Neuronal stem cell (in vitro differentiated cells): ENCODE data around the gene CEP55.

Source experiments
- DNase-seq: peaks from one replicate; pipeline ENCODE4 v3.0.0-alpha.2; 2013; ENCODE audit warnings: low spot score
- H2AFZ ChIP-seq: one replicate; pipeline ENCODE4 v1.6.1; 2013; ENCODE audit warnings: mild to moderate bottlenecking, low read length, inconsistent platforms
- H2AK5ac ChIP-seq: 2 replicates; pipeline ENCODE4 v1.6.1; 2013; ENCODE audit warnings: low read depth, mild to moderate bottlenecking, inconsistent platforms, low read length, moderate library complexity, mixed read lengths
- H2BK120ac ChIP-seq: 2 replicates; pipeline ENCODE4 v1.6.1; 2013; ENCODE audit warnings: low read depth, mild to moderate bottlenecking, inconsistent platforms, low read length, moderate library complexity, mixed read lengths
- H2BK12ac ChIP-seq: one replicate; pipeline ENCODE4 v1.6.1; 2013; ENCODE audit warnings: low read length, inconsistent platforms
- H2BK15ac ChIP-seq: 2 replicates; pipeline ENCODE4 v1.6.1; 2013; ENCODE audit warnings: mild to moderate bottlenecking, low read length, inconsistent platforms, mixed read lengths
- H2BK5ac ChIP-seq: one replicate; pipeline ENCODE4 v1.6.1; 2013; ENCODE audit warnings: inconsistent platforms, mild to moderate bottlenecking, low read length, moderate library complexity
- H3K14ac ChIP-seq: one replicate; pipeline ENCODE4 v1.6.1; 2013; ENCODE audit warnings: low read length, inconsistent platforms
- H3K18ac ChIP-seq: 2 replicates; pipeline ENCODE4 v1.6.1; 2013; ENCODE audit warnings: low read length, inconsistent platforms
- H3K23ac ChIP-seq: 2 replicates; pipeline ENCODE4 v1.6.1; 2013; ENCODE audit warnings: low read depth, mild to moderate bottlenecking, mixed read lengths, low read length, inconsistent platforms; ENCODE audit not compliant: poor library complexity
- H3K27ac ChIP-seq: replicated peaks from 3 replicates; pipeline ENCODE4 v1.5.1; 2013; ENCODE audit warnings: low read length, inconsistent platforms
- H3K27me3 ChIP-seq, 3 experiments: 2 replicates each; pipeline ENCODE4 v1.6.1; 2013; ENCODE audit warnings: low read length in 3 of 3, mild to moderate bottlenecking in 2 of 3, inconsistent platforms in 1 of 3, low read depth in 1 of 3, mixed read lengths in 1 of 3, moderate library complexity in 1 of 3; ENCODE audit not compliant: control insufficient read depth in 3 of 3, insufficient read depth in 3 of 3
- H3K36me3 ChIP-seq, 2 donors: replicated peaks in 1 of 2; 2 replicates each; pipeline ENCODE4 v1.6.1; 2013; ENCODE audit warnings: low read length in 2 of 2; ENCODE audit not compliant: control insufficient read depth in 2 of 2, insufficient read depth in 2 of 2
- H3K4ac ChIP-seq: 2 replicates; pipeline ENCODE4 v1.6.1; 2013; ENCODE audit warnings: inconsistent platforms, mild to moderate bottlenecking, low read length, moderate library complexity
- H3K4me1 ChIP-seq, 2 donors: 1 replicate in 1 of 2; 2 replicates in 1 of 2; pipeline ENCODE4 v1.6.1; 2013; ENCODE audit warnings: low read length in 2 of 2, low read depth in 1 of 2; ENCODE audit not compliant: control insufficient read depth in 2 of 2, insufficient read depth in 1 of 2
- H3K4me2 ChIP-seq: one replicate; pipeline ENCODE4 v1.6.1; 2013; ENCODE audit warnings: mild to moderate bottlenecking, low read length, inconsistent platforms; ENCODE audit not compliant: insufficient read depth, poor library complexity, severe bottlenecking
- H3K4me3 ChIP-seq, 2 donors: 2 replicates each; pipeline ENCODE4 v1.5.1; 2013; ENCODE audit warnings: low read length in 2 of 2, mild to moderate bottlenecking in 2 of 2, inconsistent platforms in 1 of 2, moderate library complexity in 1 of 2
- H3K79me1 ChIP-seq: one replicate; pipeline ENCODE4 v1.6.1; 2013; ENCODE audit warnings: low read depth, mild to moderate bottlenecking, inconsistent platforms, low read length, moderate library complexity
- H3K9ac ChIP-seq: one replicate; pipeline ENCODE4 v1.6.1; 2013; ENCODE audit warnings: mild to moderate bottlenecking, low read depth, low read length, inconsistent platforms; ENCODE audit not compliant: poor library complexity
- H3K9me3 ChIP-seq, 2 donors: replicated peaks in 1 of 2; 2 replicates each; pipeline versions ENCODE3 to v1.6.1; 2013; ENCODE audit warnings: low read length in 2 of 2, mild to moderate bottlenecking in 2 of 2, inconsistent platforms in 1 of 2, low read depth in 1 of 2, mixed read lengths in 1 of 2, moderate library complexity in 1 of 2; ENCODE audit not compliant: control insufficient read depth in 2 of 2, insufficient read depth in 1 of 2
- H4K8ac ChIP-seq: one replicate; pipeline ENCODE4 v1.6.1; 2013; ENCODE audit warnings: low read depth, mild to moderate bottlenecking, inconsistent platforms, low read length, moderate library complexity
- H4K91ac ChIP-seq: one replicate; pipeline ENCODE4 v1.6.1; 2013; ENCODE audit warnings: low read length, low read depth, mild to moderate bottlenecking, inconsistent platforms; ENCODE audit not compliant: poor library complexity
- WGBS, 2 donors: extraction: QIAGEN DNeasy Blood & Tissue Kit; methylation state at CpG; one replicate each; pipeline ENCODE4 v1.1.7; 2013; ENCODE audit warnings: missing lambda C conversion rate in 2 of 2, mixed read lengths in 1 of 2; ENCODE audit not compliant: insufficient read length in 2 of 2, insufficient replicate concordance in 1 of 2; ENCODE audit errors: extremely low coverage in 2 of 2; 5-methylcytosine and 5-hydroxymethylcytosine counted together

The CEP55 gene

GRCh38 chr10:93515071-93516005 lies 18.9 kb downstream of the CEP55 start:
- Histone ChIP-seq H4K91ac (no peak overlapping the region), H2AFZ (no peak overlapping the region), H3K27me3 (no peaks in the 10 kb centered on the region), H3K18ac (no peak overlapping the region), H3K9ac (no peak overlapping the region), H2BK5ac (no peak overlapping the region), H3K4me3 (no peak overlapping the region), H3K23ac (no peak overlapping the region), H4K8ac (no peak overlapping the region), H3K4me2 (no peak overlapping the region), H2BK15ac (no peak overlapping the region), H3K14ac (no peak overlapping the region), H3K9me3 (peaks cover 12 to 20% of the 10 kb centered on the region in 2 donors), H3K4ac (no peak overlapping the region), H2BK120ac (no peak overlapping the region), H3K79me1 (no peaks in the 10 kb centered on the region), H2AK5ac (no peak overlapping the region), H3K4me1 (no peaks in the 10 kb centered on the region), H3K27ac (no peak overlapping the region), H2BK12ac (no peak overlapping the region), H3K36me3 (peaks cover 27 to 81% of the 10 kb centered on the region in 2 donors)
- no peak for DNase-seq
- WGBS, 2 donors: no CpG with 5 or more reads among the region's 8 CpGs

- H4K91ac ChIP-seq: no peak overlapping the region
- no peaks in the 10 kb centered on the region for H3K27me3 ChIP-seq
- H2BK120ac ChIP-seq: no peak overlapping the region
- H3K9me3 ChIP-seq: peaks cover 13 to 27% of the 10 kb centered on the region in 2 donors
- no peak overlapping the region for H3K4me3 ChIP-seq
- no peak overlapping the region for H2BK15ac ChIP-seq
- no peak overlapping the region for H2BK5ac ChIP-seq
- H3K9ac ChIP-seq: no peak overlapping the region
- H4K8ac ChIP-seq: no peak overlapping the region
- no peak overlapping the region for H3K14ac ChIP-seq
- H3K4me2 ChIP-seq: no peak overlapping the region
- H3K79me1 ChIP-seq: no peaks in the 10 kb centered on the region
- no peaks in the 10 kb centered on the region for H3K4me1 ChIP-seq
- DNase-seq: no peak
- H3K27ac ChIP-seq: no peak overlapping the region
- no CpG with 5 or more reads among the region's 1 CpG for WGBS, 2 donors
- H3K18ac ChIP-seq: no peak overlapping the region
- H3K4ac ChIP-seq: no peak overlapping the region
- peaks cover 28 to 83% of the 10 kb centered on the region in 2 donors for H3K36me3 ChIP-seq
- H3K23ac ChIP-seq: no peak overlapping the region
- no peak overlapping the region for H2AK5ac ChIP-seq
- H2AFZ ChIP-seq: no peak overlapping the region
- H2BK12ac ChIP-seq: no peak overlapping the region
Measured at GRCh38 chr10:93516006-93516380, 19.6 kb downstream of the CEP55 start.

- Histone ChIP-seq H2BK12ac (no peak overlapping the region), H2BK15ac (no peak overlapping the region), H2AFZ (no peak overlapping the region), H3K18ac (no peak overlapping the region), H3K4ac (no peak overlapping the region), H3K14ac (no peak overlapping the region), H3K4me2 (no peak overlapping the region), H2BK120ac (no peak overlapping the region), H3K4me1 (no peaks in the 10 kb centered on the region), H3K27me3 (no peaks in the 10 kb centered on the region), H2AK5ac (no peak overlapping the region), H3K36me3 (peaks cover 31 to 82% of the 10 kb centered on the region in 2 donors), H3K79me1 (no peaks in the 10 kb centered on the region), H3K27ac (no peak overlapping the region), H3K23ac (no peak overlapping the region), H2BK5ac (no peak overlapping the region), H4K91ac (no peak overlapping the region), H4K8ac (no peak overlapping the region), H3K9me3 (peaks cover 13 to 30% of the 10 kb centered on the region in 2 donors), H3K9ac (no peak overlapping the region), H3K4me3 (no peak overlapping the region)
- DNase-seq: no peak
- no CpG with 5 or more reads among the region's 4 CpGs for WGBS, 2 donors
Measured at GRCh38 chr10:93518531-93518930, 22.1 kb downstream of the CEP55 start.

GRCh38 chr10:93535293-93535692 lies 38.9 kb downstream of the CEP55 start:
- H3K4me2 ChIP-seq: no peak overlapping the region
- H2BK120ac ChIP-seq: no peak overlapping the region
- H2BK15ac ChIP-seq: no peak overlapping the region
- H3K9ac ChIP-seq: no peak overlapping the region
- H3K9me3 ChIP-seq: no peaks in the 10 kb centered on the region
- H2BK12ac ChIP-seq: no peak overlapping the region
- H3K4me3 ChIP-seq: no peak overlapping the region
- no peak overlapping the region for H2BK5ac ChIP-seq
- H2AFZ ChIP-seq: no peak overlapping the region
- no peaks in the 10 kb centered on the region for H3K4me1 ChIP-seq
- H3K27ac ChIP-seq: no peak overlapping the region
- H3K14ac ChIP-seq: no peak overlapping the region
- no peak for DNase-seq
- H3K79me1 ChIP-seq: no peaks in the 10 kb centered on the region
- H4K8ac ChIP-seq: no peak overlapping the region
- no peak overlapping the region for H2AK5ac ChIP-seq
- no peaks in the 10 kb centered on the region for H3K36me3 ChIP-seq
- H3K18ac ChIP-seq: no peak overlapping the region
- H3K4ac ChIP-seq: no peak overlapping the region
- no peak overlapping the region for H3K23ac ChIP-seq
- no CpG with 5 or more reads among the region's 5 CpGs for WGBS, 2 donors
- no peak overlapping the region for H4K91ac ChIP-seq
- no peaks in the 10 kb centered on the region for H3K27me3 ChIP-seq
